ENCODE data around the gene ADAMTS16.

DNA sequence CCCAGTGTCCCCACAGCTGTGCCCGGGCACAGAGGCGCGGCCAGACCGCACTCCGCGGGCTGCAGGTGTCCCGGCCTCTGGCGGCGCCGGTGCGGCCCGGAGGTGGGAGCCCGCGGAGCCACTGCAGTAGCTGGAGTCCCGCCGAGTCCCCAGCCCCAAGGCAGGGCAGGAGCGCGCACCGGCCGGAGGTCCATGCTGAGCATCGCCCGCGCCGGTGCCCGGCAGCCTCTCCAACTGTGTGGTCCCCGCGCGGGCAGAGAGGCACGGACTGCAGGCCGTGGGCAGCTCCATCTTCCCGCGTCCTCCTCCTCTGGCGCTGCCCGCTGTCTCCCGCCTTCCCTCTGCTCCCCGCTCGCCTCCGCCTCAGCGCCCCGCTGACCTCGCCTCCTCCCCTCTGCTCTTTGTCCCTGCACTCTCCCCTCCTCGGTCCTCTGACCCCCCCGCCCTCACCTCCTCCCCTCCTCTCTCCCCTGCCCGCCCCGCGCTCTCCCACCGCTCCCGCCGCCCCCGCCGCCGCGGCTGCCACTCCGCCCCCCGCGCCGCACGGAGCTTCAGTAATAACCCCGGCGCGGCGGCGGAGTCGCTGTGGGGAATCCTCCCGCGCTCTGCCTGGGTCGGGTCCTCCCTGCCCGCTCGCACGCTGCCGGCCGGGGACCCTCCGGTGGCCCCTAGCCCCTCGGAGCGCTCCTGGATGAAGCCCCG, at the start of gene ADAMTS16:
- no peak for TF ChIP-seq POLR2A (IDR thresholded peaks at IDR 0.05)
- TF ChIP-seq, protein P1, sequence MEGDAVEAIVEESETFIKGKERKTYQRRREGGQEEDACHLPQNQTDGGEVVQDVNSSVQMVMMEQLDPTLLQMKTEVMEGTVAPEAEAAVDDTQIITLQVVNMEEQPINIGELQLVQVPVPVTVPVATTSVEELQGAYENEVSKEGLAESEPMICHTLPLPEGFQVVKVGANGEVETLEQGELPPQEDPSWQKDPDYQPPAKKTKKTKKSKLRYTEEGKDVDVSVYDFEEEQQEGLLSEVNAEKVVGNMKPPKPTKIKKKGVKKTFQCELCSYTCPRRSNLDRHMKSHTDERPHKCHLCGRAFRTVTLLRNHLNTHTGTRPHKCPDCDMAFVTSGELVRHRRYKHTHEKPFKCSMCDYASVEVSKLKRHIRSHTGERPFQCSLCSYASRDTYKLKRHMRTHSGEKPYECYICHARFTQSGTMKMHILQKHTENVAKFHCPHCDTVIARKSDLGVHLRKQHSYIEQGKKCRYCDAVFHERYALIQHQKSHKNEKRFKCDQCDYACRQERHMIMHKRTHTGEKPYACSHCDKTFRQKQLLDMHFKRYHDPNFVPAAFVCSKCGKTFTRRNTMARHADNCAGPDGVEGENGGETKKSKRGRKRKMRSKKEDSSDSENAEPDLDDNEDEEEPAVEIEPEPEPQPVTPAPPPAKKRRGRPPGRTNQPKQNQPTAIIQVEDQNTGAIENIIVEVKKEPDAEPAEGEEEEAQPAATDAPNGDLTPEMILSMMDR (IDR thresholded peaks at IDR 0.05) = no peak
